Activated CD8-positive, alpha-beta memory T cell treated with anti-CD3 and anti-CD28 coated beads, Interleukin-2, amount 50 U/mL, for 24 hours (primary cell): ENCODE data around the gene MRGPRX4.

ENCODE experiments used
- DNase-seq: peaks from one replicate; pipeline ENCODE4 v3.0.0-alpha.2; 2020; ENCODE audit errors: extremely low read depth

Gene MRGPRX4

DNA sequence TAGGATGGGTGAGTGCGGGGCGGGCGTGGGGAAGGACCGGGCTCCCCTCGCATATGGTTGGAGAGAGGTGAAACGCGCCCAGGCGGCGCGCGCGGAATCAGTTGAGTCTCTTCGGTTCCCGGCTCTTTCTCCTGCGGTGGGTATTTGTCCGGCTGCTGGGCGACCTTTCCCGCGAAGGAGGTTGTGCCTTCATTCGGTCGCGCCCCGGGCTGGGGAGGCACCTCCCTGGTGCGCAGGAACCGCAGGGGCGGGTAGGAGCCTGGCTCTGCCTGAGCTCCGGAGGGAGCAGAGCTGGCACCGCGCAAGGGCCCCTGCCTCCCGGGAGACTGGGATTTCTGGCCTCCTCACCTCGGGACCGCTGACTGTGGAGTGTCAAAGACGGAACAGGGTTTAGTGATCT lies 36.4 kb downstream of the MRGPRX4 start:
- DNase-seq, result no peak

DNA sequence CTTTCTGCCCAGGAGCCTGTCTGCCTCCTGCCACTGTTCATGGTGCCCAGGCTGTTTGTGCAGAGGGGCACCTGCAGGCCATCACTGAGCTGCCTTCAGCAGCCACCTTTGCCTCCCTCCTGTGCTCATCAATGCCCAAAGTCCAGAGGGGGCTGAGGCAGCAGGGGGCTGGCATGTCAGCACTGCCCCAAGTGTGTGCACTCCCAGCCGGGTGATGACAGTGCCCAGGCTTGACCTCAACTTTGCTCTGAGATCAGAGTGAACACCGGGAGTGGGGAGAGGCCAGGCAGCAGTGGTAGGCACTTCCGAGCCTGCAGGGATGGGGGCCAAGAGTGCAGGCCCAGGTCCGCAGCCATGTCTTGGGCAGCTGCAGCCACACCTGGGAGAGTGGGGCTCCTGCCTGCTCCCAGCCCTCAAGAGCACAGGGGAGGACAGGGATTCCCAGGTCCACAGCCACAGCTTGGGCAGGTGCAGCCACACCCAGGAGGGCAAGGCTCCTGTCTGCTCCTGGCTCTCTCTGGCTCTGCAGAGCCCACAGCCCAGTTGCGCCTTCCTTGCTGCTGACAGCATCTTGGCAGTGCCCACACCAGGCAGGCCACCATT lies 48.7 kb downstream of the MRGPRX4 start:
- no peak for DNase-seq

DNA sequence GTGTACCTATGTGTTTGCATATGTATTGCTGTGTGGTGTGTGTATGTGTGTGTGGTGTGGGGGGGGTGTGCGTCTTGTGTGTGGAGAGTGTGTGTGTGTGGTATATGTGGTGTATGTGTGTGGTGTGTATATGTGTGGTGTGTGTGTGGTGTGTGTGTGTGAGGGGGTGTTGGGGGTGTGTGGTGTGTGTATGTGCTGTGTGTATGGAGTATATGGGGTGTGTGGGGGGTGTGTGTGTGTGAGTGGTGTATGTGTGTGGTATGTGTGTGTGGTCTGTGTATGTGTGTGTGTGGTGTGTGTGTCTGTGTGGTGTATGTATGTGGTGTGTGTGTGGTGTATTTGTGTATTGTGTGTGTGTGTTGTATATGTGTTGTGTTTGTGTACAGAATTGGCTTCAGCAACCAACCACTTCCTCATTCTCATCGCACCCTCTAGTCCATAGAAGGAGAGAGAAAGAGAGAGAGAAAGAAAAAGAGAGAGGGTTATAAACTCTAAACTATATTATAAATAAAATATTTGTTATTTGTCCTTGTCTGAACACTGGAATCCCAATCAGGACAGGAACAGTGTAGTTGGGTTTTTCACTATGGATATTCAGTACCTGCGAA lies 50.3 kb downstream of the MRGPRX4 start:
- DNase-seq, result no peak
